Measurements from ENCODE around the gene SCLY. TPM values are rescaled to one million over a fixed set of nuclear protein-coding genes. Genes with fewer than 3 reads are reported as not detected.

SCLY gene
- total RNA-seq, 4 donors from 2014 or later = 9.8 to 17.9 (median 13.9) TPM

- Histone ChIP-seq H3K4me1 (peaks cover 26 to 50% (median 34%) of the 10 kb centered on the region in 4 donors), H3K36me3 (peaks cover 0 to 10% (median 3%) of the 10 kb centered on the region in 4 donors), H3K27ac (replicated peaks in 1 of 4) (peak within 1 kb of the TSS in 1 of 4 donors; percentile 36), H3K27me3 (no peaks in the 10 kb centered on the region), H3K4me3 (peak within 1 kb of the TSS; percentile 34 to 47 (median 40)), H3K9me3 (no peaks in the 10 kb centered on the region)
- TF ChIP-seq POLR2A (IDR thresholded peaks at IDR 0.05; ENCODE audit: low read depth) = peak; percentile 62
- TF ChIP-seq CTCF (IDR thresholded peaks at IDR 0.05) = no peak
- TF ChIP-seq POLR2AphosphoS5 (IDR thresholded peaks at IDR 0.05) = peak; percentile 36 to 41
- no peak for DNase-seq (ENCODE audit: extremely low spot score)
- intact Hi-C loops (cut with DNase I) = no loop called here
- WGBS = 65% methylated on average over 10 of the region's 22 CpGs
Observed at GRCh38 chr2:238138331-238139195, 77.8 kb downstream of the SCLY start, which contains the start of gene KLHL30. TSS of gene KLHL30 (plus strand) at chr2:238138668. CDS start at chr2:238140755, 2,087 bp downstream.

- 63% methylated on average over 28 of the region's 56 CpGs for WGBS
- Histone ChIP-seq H3K36me3 (peaks cover 0 to 11% (median 3%) of the 10 kb centered on the region in 4 donors), H3K27ac (replicated peaks in 1 of 4) (no peak overlapping the region), H3K4me1 (peaks cover 30 to 52% (median 38%) of the 10 kb centered on the region in 4 donors), H3K9me3 (no peaks in the 10 kb centered on the region), H3K4me3 (peak overlapping the region; percentile 34 to 47 (median 40)), H3K27me3 (no peaks in the 10 kb centered on the region)
- TF ChIP-seq CTCF (IDR thresholded peaks at IDR 0.05) (peak in 2 of 3 experiments; percentile 22 to 54), EP300 (IDR thresholded peaks at IDR 0.05) (no peak)
- no peak for DNase-seq (ENCODE audit: extremely low spot score)
- intact Hi-C loops (cut with DNase I) = no loop called here
Observed at GRCh38 chr2:238139196-238140039, 78.6 kb downstream of the SCLY start.

GRCh38 chr2:238140040-238140439 lies 79.2 kb downstream of the SCLY start:
- no peaks in the 10 kb centered on the region for H3K27me3 ChIP-seq
- no peak for TF ChIP-seq EP300 (IDR thresholded peaks at IDR 0.05)
- no peak for TF ChIP-seq CTCF (IDR thresholded peaks at IDR 0.05)
- TF ChIP-seq POLR2AphosphoS5 (IDR thresholded peaks at IDR 0.05) = no peak
- TF ChIP-seq POLR2A (IDR thresholded peaks at IDR 0.05; ENCODE audit: low read depth) = no peak
- peaks cover 0 to 15% (median 3%) of the 10 kb centered on the region in 4 donors for H3K36me3 ChIP-seq
- DNase-seq (ENCODE audit: extremely low spot score) = no peak
- no peak overlapping the region for H3K4me3 ChIP-seq
- H3K4me1 ChIP-seq = peaks cover 30 to 52% (median 38%) of the 10 kb centered on the region in 4 donors
- 96% methylated on average over 4 of the region's 7 CpGs for WGBS
- H3K9me3 ChIP-seq = no peaks in the 10 kb centered on the region
- intact Hi-C loops (cut with DNase I) = no loop called here
- no peak overlapping the region for H3K27ac ChIP-seq (replicated peaks in 1 of 4)

- Histone ChIP-seq H3K4me3 (no peak overlapping the region), H3K36me3 (peaks cover 0 to 15% (median 3%) of the 10 kb centered on the region in 4 donors), H3K9me3 (no peaks in the 10 kb centered on the region), H3K27me3 (no peaks in the 10 kb centered on the region), H3K27ac (replicated peaks in 1 of 4) (no peak overlapping the region), H3K4me1 (peaks cover 30 to 52% (median 38%) of the 10 kb centered on the region in 4 donors)
- no peak for TF ChIP-seq POLR2AphosphoS5 (IDR thresholded peaks at IDR 0.05)
- TF ChIP-seq POLR2A (IDR thresholded peaks at IDR 0.05; ENCODE audit: low read depth) = no peak
- TF ChIP-seq CTCF (IDR thresholded peaks at IDR 0.05) = no peak
- TF ChIP-seq EP300 (IDR thresholded peaks at IDR 0.05) = no peak
- intact Hi-C loops (cut with DNase I) = no loop called here
- DNase-seq (ENCODE audit: extremely low spot score) = no peak
- 100% methylated on average over 1 of the region's 60 CpGs for WGBS
Observed at GRCh38 chr2:238140721-238141540, 80.1 kb downstream of the SCLY start.

Data from esophagus muscularis mucosa (tissue), 4 donors.